ENCODE measurements around the gene VAPA. TPM values are rescaled to one million over a fixed set of nuclear protein-coding genes. Genes with fewer than 3 reads are reported as not detected.

VAPA gene
- total and polyA plus RNA-seq, 9 of the 15 experiments (the other 6 are each of a cell fraction or from before 2014, with no cell fraction given): 219 to 902 (median 526) TPM

DNA sequence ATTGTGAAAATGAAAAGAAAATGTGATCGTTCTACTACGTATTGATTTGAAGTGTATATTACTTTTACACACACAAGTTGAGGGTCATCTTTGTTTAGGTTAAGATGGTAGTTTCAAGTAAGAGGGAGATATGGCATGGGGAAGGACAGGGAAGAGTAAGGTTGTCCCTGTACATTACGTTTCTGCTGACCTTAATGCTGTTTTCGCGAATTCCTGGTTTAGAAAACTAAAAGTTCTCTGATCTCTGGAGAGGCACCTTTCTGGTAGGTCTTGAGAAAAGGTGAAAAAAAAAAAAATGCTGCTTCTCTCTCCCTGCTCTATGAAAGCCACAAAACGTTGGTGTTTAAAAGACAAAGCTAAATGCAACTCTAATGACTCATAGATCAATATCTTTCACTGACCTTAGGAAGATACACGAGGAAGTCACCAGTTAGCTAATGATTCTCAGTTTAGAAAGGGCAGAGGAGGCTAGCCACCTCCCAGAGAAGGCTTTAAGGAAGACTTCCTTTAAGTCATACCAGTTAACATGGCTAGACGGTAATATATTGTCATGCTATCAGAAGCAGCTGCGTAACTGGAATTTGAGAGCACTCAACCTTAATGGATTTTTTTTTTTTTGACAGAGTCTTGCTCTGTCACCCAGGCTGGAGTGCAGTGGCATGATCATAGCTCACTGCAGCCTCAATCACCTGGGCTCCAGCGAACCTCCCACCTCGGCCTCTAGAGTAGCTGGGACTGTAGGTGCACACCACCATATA is 14.8 kb upstream of the VAPA start (continued):
- TF ChIP-seq, protein P1, sequence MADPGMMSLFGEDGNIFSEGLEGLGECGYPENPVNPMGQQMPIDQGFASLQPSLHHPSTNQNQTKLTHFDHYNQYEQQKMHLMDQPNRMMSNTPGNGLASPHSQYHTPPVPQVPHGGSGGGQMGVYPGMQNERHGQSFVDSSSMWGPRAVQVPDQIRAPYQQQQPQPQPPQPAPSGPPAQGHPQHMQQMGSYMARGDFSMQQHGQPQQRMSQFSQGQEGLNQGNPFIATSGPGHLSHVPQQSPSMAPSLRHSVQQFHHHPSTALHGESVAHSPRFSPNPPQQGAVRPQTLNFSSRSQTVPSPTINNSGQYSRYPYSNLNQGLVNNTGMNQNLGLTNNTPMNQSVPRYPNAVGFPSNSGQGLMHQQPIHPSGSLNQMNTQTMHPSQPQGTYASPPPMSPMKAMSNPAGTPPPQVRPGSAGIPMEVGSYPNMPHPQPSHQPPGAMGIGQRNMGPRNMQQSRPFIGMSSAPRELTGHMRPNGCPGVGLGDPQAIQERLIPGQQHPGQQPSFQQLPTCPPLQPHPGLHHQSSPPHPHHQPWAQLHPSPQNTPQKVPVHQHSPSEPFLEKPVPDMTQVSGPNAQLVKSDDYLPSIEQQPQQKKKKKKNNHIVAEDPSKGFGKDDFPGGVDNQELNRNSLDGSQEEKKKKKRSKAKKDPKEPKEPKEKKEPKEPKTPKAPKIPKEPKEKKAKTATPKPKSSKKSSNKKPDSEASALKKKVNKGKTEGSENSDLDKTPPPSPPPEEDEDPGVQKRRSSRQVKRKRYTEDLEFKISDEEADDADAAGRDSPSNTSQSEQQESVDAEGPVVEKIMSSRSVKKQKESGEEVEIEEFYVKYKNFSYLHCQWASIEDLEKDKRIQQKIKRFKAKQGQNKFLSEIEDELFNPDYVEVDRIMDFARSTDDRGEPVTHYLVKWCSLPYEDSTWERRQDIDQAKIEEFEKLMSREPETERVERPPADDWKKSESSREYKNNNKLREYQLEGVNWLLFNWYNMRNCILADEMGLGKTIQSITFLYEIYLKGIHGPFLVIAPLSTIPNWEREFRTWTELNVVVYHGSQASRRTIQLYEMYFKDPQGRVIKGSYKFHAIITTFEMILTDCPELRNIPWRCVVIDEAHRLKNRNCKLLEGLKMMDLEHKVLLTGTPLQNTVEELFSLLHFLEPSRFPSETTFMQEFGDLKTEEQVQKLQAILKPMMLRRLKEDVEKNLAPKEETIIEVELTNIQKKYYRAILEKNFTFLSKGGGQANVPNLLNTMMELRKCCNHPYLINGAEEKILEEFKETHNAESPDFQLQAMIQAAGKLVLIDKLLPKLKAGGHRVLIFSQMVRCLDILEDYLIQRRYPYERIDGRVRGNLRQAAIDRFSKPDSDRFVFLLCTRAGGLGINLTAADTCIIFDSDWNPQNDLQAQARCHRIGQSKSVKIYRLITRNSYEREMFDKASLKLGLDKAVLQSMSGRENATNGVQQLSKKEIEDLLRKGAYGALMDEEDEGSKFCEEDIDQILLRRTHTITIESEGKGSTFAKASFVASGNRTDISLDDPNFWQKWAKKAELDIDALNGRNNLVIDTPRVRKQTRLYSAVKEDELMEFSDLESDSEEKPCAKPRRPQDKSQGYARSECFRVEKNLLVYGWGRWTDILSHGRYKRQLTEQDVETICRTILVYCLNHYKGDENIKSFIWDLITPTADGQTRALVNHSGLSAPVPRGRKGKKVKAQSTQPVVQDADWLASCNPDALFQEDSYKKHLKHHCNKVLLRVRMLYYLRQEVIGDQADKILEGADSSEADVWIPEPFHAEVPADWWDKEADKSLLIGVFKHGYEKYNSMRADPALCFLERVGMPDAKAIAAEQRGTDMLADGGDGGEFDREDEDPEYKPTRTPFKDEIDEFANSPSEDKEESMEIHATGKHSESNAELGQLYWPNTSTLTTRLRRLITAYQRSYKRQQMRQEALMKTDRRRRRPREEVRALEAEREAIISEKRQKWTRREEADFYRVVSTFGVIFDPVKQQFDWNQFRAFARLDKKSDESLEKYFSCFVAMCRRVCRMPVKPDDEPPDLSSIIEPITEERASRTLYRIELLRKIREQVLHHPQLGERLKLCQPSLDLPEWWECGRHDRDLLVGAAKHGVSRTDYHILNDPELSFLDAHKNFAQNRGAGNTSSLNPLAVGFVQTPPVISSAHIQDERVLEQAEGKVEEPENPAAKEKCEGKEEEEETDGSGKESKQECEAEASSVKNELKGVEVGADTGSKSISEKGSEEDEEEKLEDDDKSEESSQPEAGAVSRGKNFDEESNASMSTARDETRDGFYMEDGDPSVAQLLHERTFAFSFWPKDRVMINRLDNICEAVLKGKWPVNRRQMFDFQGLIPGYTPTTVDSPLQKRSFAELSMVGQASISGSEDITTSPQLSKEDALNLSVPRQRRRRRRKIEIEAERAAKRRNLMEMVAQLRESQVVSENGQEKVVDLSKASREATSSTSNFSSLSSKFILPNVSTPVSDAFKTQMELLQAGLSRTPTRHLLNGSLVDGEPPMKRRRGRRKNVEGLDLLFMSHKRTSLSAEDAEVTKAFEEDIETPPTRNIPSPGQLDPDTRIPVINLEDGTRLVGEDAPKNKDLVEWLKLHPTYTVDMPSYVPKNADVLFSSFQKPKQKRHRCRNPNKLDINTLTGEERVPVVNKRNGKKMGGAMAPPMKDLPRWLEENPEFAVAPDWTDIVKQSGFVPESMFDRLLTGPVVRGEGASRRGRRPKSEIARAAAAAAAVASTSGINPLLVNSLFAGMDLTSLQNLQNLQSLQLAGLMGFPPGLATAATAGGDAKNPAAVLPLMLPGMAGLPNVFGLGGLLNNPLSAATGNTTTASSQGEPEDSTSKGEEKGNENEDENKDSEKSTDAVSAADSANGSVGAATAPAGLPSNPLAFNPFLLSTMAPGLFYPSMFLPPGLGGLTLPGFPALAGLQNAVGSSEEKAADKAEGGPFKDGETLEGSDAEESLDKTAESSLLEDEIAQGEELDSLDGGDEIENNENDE (IDR thresholded peaks at IDR 0.05; ENCODE audit: low read depth, low read length): no peak
- TF ChIP-seq, protein P2, sequence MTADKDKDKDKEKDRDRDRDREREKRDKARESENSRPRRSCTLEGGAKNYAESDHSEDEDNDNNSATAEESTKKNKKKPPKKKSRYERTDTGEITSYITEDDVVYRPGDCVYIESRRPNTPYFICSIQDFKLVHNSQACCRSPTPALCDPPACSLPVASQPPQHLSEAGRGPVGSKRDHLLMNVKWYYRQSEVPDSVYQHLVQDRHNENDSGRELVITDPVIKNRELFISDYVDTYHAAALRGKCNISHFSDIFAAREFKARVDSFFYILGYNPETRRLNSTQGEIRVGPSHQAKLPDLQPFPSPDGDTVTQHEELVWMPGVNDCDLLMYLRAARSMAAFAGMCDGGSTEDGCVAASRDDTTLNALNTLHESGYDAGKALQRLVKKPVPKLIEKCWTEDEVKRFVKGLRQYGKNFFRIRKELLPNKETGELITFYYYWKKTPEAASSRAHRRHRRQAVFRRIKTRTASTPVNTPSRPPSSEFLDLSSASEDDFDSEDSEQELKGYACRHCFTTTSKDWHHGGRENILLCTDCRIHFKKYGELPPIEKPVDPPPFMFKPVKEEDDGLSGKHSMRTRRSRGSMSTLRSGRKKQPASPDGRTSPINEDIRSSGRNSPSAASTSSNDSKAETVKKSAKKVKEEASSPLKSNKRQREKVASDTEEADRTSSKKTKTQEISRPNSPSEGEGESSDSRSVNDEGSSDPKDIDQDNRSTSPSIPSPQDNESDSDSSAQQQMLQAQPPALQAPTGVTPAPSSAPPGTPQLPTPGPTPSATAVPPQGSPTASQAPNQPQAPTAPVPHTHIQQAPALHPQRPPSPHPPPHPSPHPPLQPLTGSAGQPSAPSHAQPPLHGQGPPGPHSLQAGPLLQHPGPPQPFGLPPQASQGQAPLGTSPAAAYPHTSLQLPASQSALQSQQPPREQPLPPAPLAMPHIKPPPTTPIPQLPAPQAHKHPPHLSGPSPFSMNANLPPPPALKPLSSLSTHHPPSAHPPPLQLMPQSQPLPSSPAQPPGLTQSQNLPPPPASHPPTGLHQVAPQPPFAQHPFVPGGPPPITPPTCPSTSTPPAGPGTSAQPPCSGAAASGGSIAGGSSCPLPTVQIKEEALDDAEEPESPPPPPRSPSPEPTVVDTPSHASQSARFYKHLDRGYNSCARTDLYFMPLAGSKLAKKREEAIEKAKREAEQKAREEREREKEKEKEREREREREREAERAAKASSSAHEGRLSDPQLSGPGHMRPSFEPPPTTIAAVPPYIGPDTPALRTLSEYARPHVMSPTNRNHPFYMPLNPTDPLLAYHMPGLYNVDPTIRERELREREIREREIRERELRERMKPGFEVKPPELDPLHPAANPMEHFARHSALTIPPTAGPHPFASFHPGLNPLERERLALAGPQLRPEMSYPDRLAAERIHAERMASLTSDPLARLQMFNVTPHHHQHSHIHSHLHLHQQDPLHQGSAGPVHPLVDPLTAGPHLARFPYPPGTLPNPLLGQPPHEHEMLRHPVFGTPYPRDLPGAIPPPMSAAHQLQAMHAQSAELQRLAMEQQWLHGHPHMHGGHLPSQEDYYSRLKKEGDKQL (CRISPR knock-in tag; IDR thresholded peaks at IDR 0.05; ENCODE audit: borderline replicate concordance): no peak
- no peak for TF ChIP-seq TCFL5 (CRISPR knock-in tag; conservative IDR thresholded peaks at IDR 0.05)
- TF ChIP-seq, protein P3, sequence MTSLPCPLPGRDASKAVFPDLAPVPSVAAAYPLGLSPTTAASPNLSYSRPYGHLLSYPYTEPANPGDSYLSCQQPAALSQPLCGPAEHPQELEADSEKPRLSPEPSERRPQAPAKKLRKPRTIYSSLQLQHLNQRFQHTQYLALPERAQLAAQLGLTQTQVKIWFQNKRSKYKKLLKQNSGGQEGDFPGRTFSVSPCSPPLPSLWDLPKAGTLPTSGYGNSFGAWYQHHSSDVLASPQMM (CRISPR knock-in tag; IDR thresholded peaks at IDR 0.05): no peak
- peak in 1 of 2 experiments; percentile 91; a peak in 1 of 4 replicates for TF ChIP-seq ZNF639 (CRISPR knock-in tag; conservative IDR thresholded peaks at IDR 0.05 in 1 of 2, IDR thresholded peaks at IDR 0.05 in 1 of 2)
- TF ChIP-seq ZNF436 (CRISPR knock-in tag; IDR thresholded peaks at IDR 0.05): peak; percentile 70
